ENCODE data around the gene KEAP1.

- TF ChIP-seq CTCF (IDR thresholded peaks at IDR 0.05) (no peak), POLR2A (IDR thresholded peaks at IDR 0.05) (no peak), POLR2AphosphoS5 (IDR thresholded peaks at IDR 0.05; ENCODE audit: insufficient read depth in 1 of 2, low read depth in 1 of 2) (no peak)
Observed at GRCh38 chr19:10450191-10450852, 52.8 kb downstream of the KEAP1 start.

All from vagina (tissue), 2 donors.